Osteoblast (primary cell): Measurements from ENCODE around the gene SNRNP70. TPM values are rescaled to one million over a fixed set of nuclear protein-coding genes. Genes with fewer than 3 reads are reported as not detected.
"Not testable (repeated sequence)": the region's sequence is repeated elsewhere in the genome, so short reads cannot be mapped to it uniquely, and the experiment has no call there.

Source experiments
- DNase-seq: peaks from one replicate; pipeline ENCODE4 v3.0.0; 2011; ENCODE audit warnings: low spot score, mixed read lengths; ENCODE audit not compliant: insufficient read length; ENCODE audit errors: missing footprints
- H2AFZ ChIP-seq: 2 replicates; pipeline ENCODE4 v1.6.0; 2011; ENCODE audit warnings: mild to moderate bottlenecking, low read length
- H3K27ac ChIP-seq: 2 replicates; pipeline ENCODE4 v1.5.1; 2011; ENCODE audit warnings: mild to moderate bottlenecking, low read depth, low read length, moderate library complexity
- H3K27me3 ChIP-seq: 2 replicates; pipeline ENCODE4 v1.6.0; 2012; ENCODE audit warnings: mild to moderate bottlenecking, control low read depth, inconsistent platforms, low read length, moderate library complexity; ENCODE audit not compliant: insufficient read depth
- H3K36me3 ChIP-seq: 2 replicates; pipeline ENCODE4 v1.5.1; 2011; ENCODE audit warnings: mild to moderate bottlenecking, low read length, control low read depth, moderate library complexity; ENCODE audit not compliant: insufficient read depth
- H3K4me1 ChIP-seq: 2 replicates; pipeline ENCODE4 v1.5.1; 2011; ENCODE audit warnings: mild to moderate bottlenecking, low read length, control low read depth, moderate library complexity; ENCODE audit not compliant: insufficient read depth
- H3K4me2 ChIP-seq: 2 replicates; pipeline ENCODE4 v1.6.0; 2011; ENCODE audit warnings: mild to moderate bottlenecking, low read length; ENCODE audit not compliant: insufficient read depth
- H3K4me3 ChIP-seq: fragments of 200-600 bp; sonication (generic); 3 replicates; pipeline ENCODE4 v1.5.1; 2012; ENCODE audit warnings: mild to moderate bottlenecking, low read length, inconsistent platforms; ENCODE audit not compliant: insufficient read depth
- H3K79me2 ChIP-seq: 2 replicates; pipeline ENCODE4 v1.6.0; 2012; ENCODE audit warnings: mild to moderate bottlenecking, low read length, control low read depth, inconsistent platforms; ENCODE audit not compliant: insufficient read depth
- H3K9me3 ChIP-seq: 2 replicates; pipeline ENCODE4 v1.5.1; 2011; ENCODE audit warnings: low read depth, low read length, control low read depth
- H4K20me1 ChIP-seq: 2 replicates; pipeline ENCODE4 v1.6.0; 2012; ENCODE audit warnings: mild to moderate bottlenecking, low read length, control low read depth; ENCODE audit not compliant: insufficient read depth
- total RNA-seq: library from RNA; depleted of rRNA; stranded (reverse); fragments of >200 nt; gene quantifications from 2 replicates; pipeline ENCODE4 v1.2.3, GENCODE V29; 2012
- TF ChIP-seq, protein P1 (sequence below): IDR thresholded peaks from 2 replicates; pipeline ENCODE4 v1.5.1; 2011; ENCODE audit warnings: mild to moderate bottlenecking, low read depth, low read length, moderate library complexity; ENCODE audit errors: extremely low read depth

Gene SNRNP70
- total RNA-seq, 1 donor, result 111 TPM

DNA sequence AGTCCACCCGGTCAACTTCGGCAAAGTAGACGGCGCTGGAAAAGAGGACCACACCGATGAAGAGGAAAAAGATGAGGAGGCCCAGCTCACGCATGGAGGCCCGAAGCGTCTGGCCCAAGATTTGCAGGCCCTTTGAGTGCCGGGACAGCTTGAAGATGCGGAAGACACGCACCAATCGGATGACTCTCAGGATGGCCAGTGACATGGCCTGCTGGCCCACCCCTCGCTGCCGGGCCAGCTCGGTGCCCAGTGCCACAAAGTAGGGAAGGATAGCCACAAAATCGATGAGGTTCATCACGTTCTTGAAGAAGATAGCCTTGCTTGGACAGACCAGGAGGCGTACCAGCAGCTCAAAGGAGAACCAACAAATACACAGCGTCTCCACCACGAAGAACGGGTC is 14.8 kb upstream of the SNRNP70 start:
- Histone ChIP-seq H3K27me3 (peaks cover 19% of the 10 kb centered on the region), H3K27ac (no peak overlapping the region), H3K4me1 (no peaks in the 10 kb centered on the region), H3K4me3 (no peak overlapping the region), H4K20me1 (no peaks in the 10 kb centered on the region), H3K9me3 (no peaks in the 10 kb centered on the region), H3K4me2 (no peak overlapping the region), H2AFZ (no peak overlapping the region), H3K36me3 (no peaks in the 10 kb centered on the region), H3K79me2 (no peaks in the 10 kb centered on the region)
- DNase-seq, result peak; percentile 67
- TF ChIP-seq, protein P1, sequence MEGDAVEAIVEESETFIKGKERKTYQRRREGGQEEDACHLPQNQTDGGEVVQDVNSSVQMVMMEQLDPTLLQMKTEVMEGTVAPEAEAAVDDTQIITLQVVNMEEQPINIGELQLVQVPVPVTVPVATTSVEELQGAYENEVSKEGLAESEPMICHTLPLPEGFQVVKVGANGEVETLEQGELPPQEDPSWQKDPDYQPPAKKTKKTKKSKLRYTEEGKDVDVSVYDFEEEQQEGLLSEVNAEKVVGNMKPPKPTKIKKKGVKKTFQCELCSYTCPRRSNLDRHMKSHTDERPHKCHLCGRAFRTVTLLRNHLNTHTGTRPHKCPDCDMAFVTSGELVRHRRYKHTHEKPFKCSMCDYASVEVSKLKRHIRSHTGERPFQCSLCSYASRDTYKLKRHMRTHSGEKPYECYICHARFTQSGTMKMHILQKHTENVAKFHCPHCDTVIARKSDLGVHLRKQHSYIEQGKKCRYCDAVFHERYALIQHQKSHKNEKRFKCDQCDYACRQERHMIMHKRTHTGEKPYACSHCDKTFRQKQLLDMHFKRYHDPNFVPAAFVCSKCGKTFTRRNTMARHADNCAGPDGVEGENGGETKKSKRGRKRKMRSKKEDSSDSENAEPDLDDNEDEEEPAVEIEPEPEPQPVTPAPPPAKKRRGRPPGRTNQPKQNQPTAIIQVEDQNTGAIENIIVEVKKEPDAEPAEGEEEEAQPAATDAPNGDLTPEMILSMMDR, result no peak

DNA sequence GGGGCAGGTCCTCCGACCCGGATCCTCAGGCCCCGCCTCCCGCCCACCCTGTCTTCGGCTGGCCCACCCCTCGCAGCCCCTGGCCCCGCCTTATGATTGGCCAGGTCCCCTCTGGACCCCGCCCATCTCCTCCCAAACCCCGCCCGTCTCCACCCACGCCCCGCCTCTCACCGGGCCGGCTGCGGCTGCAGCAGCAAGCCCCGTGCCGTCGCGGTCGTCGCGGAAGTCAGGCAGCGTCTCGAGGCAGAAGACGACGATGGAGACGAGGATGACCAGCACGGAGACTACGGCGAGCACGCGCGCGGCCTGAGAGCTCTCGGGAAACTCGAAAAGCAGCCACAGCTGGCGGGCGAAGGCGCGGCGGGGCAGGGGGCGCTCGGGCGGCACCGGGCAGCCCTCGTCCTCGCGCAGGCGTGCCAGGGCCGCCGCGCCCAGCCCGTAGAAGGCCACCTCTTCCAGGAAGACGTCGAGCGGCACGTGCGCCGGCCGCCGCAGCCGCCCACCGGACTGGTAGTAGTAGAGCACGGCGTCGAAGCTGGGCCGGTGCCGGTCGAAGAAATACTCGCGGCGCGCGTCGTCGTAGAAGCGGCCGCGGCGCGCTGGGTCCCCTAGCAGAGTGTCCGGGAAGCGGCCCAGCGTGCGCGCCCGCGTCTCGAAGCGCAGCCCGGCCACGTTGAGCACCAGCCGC is 13.2 kb upstream of the SNRNP70 start:
- H3K27me3 ChIP-seq, result peaks cover 19% of the 10 kb centered on the region
- H3K27ac ChIP-seq, result no peak overlapping the region
- peak overlapping the region; percentile 13 for H3K4me3 ChIP-seq
- H2AFZ ChIP-seq, result no peak overlapping the region
- peak; percentile 72 for DNase-seq
- no peaks in the 10 kb centered on the region for H3K79me2 ChIP-seq
- no peaks in the 10 kb centered on the region for H3K4me1 ChIP-seq
- no peaks in the 10 kb centered on the region for H4K20me1 ChIP-seq
- H3K36me3 ChIP-seq, result no peaks in the 10 kb centered on the region
- no peaks in the 10 kb centered on the region for H3K9me3 ChIP-seq
- H3K4me2 ChIP-seq, result no peak overlapping the region
- TF ChIP-seq, protein P1, result no peak

DNA sequence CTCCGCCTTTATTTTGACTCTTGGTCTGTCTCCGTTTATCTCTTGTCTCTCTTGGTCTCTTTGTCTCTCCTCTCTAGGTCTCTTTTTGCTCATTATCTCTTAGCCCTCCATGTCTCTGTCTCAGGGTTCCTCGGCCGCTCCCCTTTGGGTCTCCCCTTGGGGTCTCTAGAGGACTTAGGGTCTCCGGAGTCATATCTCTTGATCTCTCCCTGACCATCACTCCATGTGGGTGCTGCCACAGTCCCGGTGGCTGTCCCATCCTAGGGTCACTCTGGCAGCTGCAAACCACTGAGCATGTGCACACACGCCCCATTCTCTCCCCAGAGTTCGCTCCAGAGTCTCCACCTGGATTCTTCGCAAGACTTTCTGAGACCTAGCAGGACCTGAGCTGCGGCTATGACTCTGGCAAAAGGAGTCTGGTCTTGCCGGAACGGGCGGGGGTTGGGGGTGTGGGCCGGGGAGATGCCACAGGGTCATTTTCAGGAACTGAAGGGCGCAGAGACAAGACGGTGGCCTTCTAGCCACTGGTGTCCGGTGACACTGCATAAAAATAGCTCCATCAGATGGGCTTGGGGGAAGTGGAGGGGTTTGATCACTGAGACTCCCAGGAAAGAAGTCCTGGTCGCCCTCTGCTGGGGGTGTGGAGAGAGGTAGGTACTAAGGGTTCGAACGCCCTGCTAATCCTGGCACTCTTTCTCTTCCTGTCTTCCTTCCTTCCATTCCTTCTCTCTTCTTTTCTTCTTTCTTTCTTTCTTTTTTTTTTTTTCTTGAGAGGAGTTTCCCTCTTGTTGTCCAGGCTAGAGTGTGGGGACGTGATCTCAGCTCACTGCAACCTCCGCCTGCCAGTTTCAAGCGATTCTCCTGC is 11.5 kb upstream of the SNRNP70 start:
- DNase-seq, result peak; percentile 93
- H3K4me3 ChIP-seq, result no peak overlapping the region
- no peaks in the 10 kb centered on the region for H3K36me3 ChIP-seq
- no peak overlapping the region for H3K4me2 ChIP-seq
- no peak overlapping the region for H3K27ac ChIP-seq
- TF ChIP-seq, protein P1, result peak; percentile 20
- H3K27me3 ChIP-seq, result peaks cover 19% of the 10 kb centered on the region
- H4K20me1 ChIP-seq, result no peaks in the 10 kb centered on the region
- H2AFZ ChIP-seq, result no peak overlapping the region
- H3K4me1 ChIP-seq, result no peaks in the 10 kb centered on the region
- H3K79me2 ChIP-seq, result no peaks in the 10 kb centered on the region
- H3K9me3 ChIP-seq, result no peaks in the 10 kb centered on the region

DNA sequence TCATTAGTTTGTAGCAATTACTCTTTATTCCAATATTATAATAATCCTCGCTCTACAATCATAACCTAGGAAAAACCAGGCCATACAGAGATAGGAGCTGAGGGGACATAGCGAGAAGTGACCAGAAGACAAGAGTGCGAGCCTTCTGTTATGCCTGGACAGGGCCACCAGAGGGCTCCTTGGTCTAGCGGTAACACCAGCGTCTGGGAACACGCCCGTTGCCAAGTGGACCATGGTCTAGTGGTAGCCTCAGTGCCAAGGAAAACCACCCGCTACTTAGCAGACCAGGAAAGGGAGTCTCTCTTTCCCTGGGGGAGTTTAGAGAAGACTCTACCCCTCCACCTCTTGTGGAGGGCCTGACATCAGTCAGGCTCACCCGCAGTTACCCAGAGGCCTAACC is 10.4 kb upstream of the SNRNP70 start:
- not testable (repeated sequence) for H2AFZ ChIP-seq, DNase-seq, H3K9me3 ChIP-seq, H4K20me1 ChIP-seq, H3K4me1 ChIP-seq, H3K36me3 ChIP-seq, H3K79me2 ChIP-seq, H3K4me3 ChIP-seq, H3K27ac ChIP-seq, H3K4me2 ChIP-seq
- TF ChIP-seq, protein P1, result peak; percentile 44
- H3K27me3 ChIP-seq, result peaks cover 19% of the 10 kb centered on the region
